ENCODE measurements around the gene ADD3.

Gene ADD3

GRCh38 chr10:110039254-110039653 lies 31.5 kb downstream of the ADD3 start:
- no peak overlapping the region for H3K4me3 ChIP-seq (ENCODE audit: low read depth, low read length)
- no peak for TF ChIP-seq CTCF (IDR thresholded peaks at IDR 0.05; ENCODE audit: low read depth, low read length)

- TF ChIP-seq CTCF (IDR thresholded peaks at IDR 0.05; ENCODE audit: low read depth, low read length), result no peak
These were observed 32.3 kb downstream of the ADD3 start for GRCh38 chr10:110040108-110040507.

DNA sequence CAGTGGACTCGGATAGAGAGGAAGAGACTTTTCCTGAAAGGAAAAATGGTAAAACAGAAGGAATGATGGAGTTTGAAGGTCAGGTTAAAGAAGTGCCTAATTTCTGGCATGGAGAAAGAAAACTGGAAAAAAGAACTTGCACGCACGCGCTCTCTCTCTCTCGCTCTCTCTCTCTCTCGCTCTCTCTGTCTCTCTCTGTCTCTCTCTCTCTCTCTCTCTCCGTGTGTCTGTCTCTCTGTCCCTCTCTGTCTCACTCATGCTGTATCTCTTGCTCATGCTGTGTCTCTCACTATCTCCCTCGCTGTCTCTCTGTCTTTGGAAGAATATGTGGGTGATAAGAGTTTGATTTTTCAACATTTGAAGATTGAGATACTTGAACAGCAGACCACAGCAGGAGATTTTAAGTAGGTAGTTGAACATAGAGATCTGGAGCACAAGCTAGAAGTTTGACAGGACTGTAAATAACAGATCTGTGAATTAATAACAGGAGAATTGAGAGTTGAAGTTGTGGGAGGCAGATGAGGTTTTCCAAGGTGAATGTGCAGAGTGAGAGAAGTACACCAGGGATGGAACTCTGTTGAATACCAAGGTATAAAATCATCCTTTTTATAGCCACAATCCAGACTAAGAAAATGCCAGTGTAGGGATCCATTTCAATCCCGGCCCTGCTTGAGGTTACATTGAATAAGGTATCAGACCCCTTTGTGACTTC lies 33.1 kb downstream of the ADD3 start:
- no peak overlapping the region for H3K4me3 ChIP-seq (ENCODE audit: low read depth, low read length)
- no peak for TF ChIP-seq CTCF (IDR thresholded peaks at IDR 0.05; ENCODE audit: low read depth, low read length)

More at GRCh38 chr10:110040108-110040507, 32.3 kb downstream of the ADD3 start:
- H3K4me3 ChIP-seq (ENCODE audit: low read depth, low read length), result no peak overlapping the region

DNA sequence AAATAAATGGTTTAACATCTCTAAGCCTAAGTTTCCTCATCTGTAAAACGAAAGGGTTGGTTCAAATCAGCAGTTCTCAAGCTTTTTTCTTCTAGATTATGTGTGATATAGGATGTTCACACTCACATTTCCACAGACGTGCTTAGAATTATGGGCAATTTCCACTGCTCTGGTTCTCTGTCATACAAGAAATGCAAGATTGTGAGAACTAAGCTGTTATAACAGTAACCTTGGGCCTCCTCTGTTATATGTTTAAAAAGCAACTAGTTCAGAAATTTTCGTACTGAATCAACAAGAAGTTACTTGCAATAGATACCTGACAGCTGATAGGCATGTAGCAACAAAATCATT lies 33.7 kb downstream of the ADD3 start:
- no peak for TF ChIP-seq CTCF (IDR thresholded peaks at IDR 0.05; ENCODE audit: low read depth, low read length)

DNA sequence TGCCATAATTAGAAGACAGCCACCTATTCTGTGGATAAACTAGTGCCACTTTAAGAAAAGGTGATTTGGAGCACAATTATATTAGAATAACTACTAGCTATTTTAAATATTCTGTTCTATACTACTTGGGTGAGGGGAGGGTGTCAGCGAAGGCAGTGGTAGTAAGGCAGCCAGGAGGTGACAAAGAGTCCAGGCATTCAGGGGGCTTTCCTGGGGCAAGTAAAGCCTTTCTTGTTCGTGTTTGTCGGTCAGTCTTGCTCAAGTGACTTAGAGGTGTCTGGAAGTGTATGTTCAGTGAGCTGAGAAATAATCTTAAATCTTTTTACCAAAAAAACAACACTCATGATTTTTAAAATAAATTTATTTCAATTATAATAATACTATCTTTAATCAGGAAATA lies 34.4 kb downstream of the ADD3 start:
- no peak overlapping the region for H3K4me3 ChIP-seq (ENCODE audit: low read depth, low read length)
- no peak for TF ChIP-seq CTCF (IDR thresholded peaks at IDR 0.05; ENCODE audit: low read depth, low read length)

More for the DNA sequence above, 33.7 kb downstream of the ADD3 start:
- H3K4me3 ChIP-seq (ENCODE audit: low read depth, low read length), result no peak overlapping the region

- H3K4me3 ChIP-seq (ENCODE audit: low read depth, low read length), result no peak overlapping the region
- TF ChIP-seq CTCF (IDR thresholded peaks at IDR 0.05; ENCODE audit: low read depth, low read length), result no peak
These were observed 35.1 kb downstream of the ADD3 start for GRCh38 chr10:110042891-110043290.

GRCh38 chr10:110044681-110045080 lies 36.9 kb downstream of the ADD3 start:
- H3K4me3 ChIP-seq (ENCODE audit: low read depth, low read length), result no peak overlapping the region
- no peak for TF ChIP-seq CTCF (IDR thresholded peaks at IDR 0.05; ENCODE audit: low read depth, low read length)

Measured in WI38 (cell line).